Prostate gland (tissue), 2 donors: ENCODE data around the gene TRAPPC3L. TPM values are rescaled to one million over a fixed set of nuclear protein-coding genes. Genes with fewer than 3 reads are reported as not detected.
A peak's percentile ranks its signal among the peaks of the same experiment; 100 is the strongest.

Experiments
- DNase-seq: peaks from one replicate; pipeline ENCODE4 v3.0.0-alpha.2; 2019; ENCODE audit warnings: low spot score
- H3K27ac ChIP-seq, 2 donors: fragments of 200-600 bp; sonication (generic); 2 replicates each; pipeline ENCODE4 v1.5.1; 2017 to 2019
- H3K27me3 ChIP-seq: fragments of 200-600 bp; sonication (generic); replicated peaks from 2 replicates; pipeline ENCODE4 v1.5.1; 2019; ENCODE audit not compliant: insufficient read depth
- H3K36me3 ChIP-seq, 2 donors: fragments of 200-600 bp; sonication (generic); 1 replicate in 1 of 2; 2 replicates in 1 of 2; pipeline versions ENCODE4 v1.5.1 to v1.8.1; 2017 to 2019
- H3K4me1 ChIP-seq: fragments of 200-600 bp; sonication (generic); replicated peaks from 2 replicates; pipeline ENCODE4 v1.5.1; 2019
- H3K4me3 ChIP-seq, 2 donors: fragments of 200-600 bp; sonication (generic); 2 replicates each; pipeline ENCODE4 v1.5.1; 2017 to 2019
- H3K9me3 ChIP-seq: fragments of 200-600 bp; sonication (generic); 2 replicates; pipeline ENCODE4 v1.5.1; 2017
- CTCF ChIP-seq, 4 experiments: fragments of 200-600 bp in 2 of 4; fragments of 450-650 bp in 2 of 4; sonication (generic) in 2 of 4; IDR thresholded peaks; 1 replicate in 3 of 4; 2 replicates in 1 of 4; pipeline ENCODE4 v1.5.1; 2016 to 2019; ENCODE audit warnings: antibody characterized with exemption in 4 of 4, mild to moderate bottlenecking in 2 of 4, moderate library complexity in 2 of 4
- POLR2A ChIP-seq: fragments of 450-650 bp; IDR thresholded peaks from one replicate; pipeline ENCODE4 v1.6.1; 2016; ENCODE audit warnings: antibody characterized with exemption, mild to moderate bottlenecking
- POLR2AphosphoS5 ChIP-seq: sonication (generic); formaldehyde crosslinking; IDR thresholded peaks from one replicate; pipeline ENCODE4 v1.6.1; 2017; ENCODE audit warnings: antibody characterized with exemption
- WGBS: methylation state at CpG from one replicate; pipeline ENCODE4 v1.1.5; 2018; 5-methylcytosine and 5-hydroxymethylcytosine counted together
- intact Hi-C: fragments of 100-400 bp; cut with DNase I; formaldehyde crosslinking; loops from one replicate; pipeline ENCODE4 v1.14.2; 2022
- total RNA-seq, 2 donors: library from RNA; depleted of rRNA; stranded (reverse); fragments of >200 nt; gene quantifications; one replicate each; pipeline ENCODE4 v1.1.0, GENCODE V29; 2016

TRAPPC3L gene
- total RNA-seq, 2 donors from 2014 or later: not detected

- no peak overlapping the region for H3K27ac ChIP-seq
- TF ChIP-seq POLR2A: no peak
- TF ChIP-seq CTCF (IDR thresholded peaks at IDR 0.05): no peak
- no peak for TF ChIP-seq POLR2AphosphoS5
- 62% methylated on average over 42 of the region's 42 CpGs for WGBS
- intact Hi-C loops: loop anchor here (5.0 to 10.0 kb wide), 2 partner anchors 50 to 293 kb away; partner anchors contain the start of gene CALHM5
- no peaks in the 10 kb centered on the region for H3K9me3 ChIP-seq
- no peaks in the 10 kb centered on the region for H3K4me1 ChIP-seq
- H3K27me3 ChIP-seq: no peaks in the 10 kb centered on the region
- no peak for DNase-seq
- peak overlapping the region; percentile 14 to 19 for H3K4me3 ChIP-seq
- H3K36me3 ChIP-seq: no peaks in the 10 kb centered on the region
These were observed 19.7 kb upstream of the TRAPPC3L start for GRCh38 chr6:116564921-116565872.

DNA sequence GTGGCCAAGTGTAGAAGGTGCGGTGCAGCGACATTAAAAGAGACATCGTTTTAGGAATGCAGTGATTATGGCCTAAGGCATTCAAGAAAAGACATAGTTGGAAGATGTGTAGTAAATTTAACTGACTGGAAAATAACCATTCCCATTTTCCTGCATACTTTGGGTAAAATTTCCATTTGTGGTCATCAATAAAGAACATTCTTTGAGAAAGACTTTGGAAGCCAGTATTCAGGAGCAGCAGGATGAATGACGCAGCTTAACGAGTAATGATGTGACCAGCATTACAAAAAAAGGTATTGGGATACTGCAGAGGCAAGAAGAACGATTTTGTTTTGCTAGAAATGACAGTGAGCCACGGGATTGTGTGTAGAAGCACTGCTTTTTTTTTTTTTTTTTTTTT, 18.8 kb upstream of the TRAPPC3L start:
- no peaks in the 10 kb centered on the region for H3K9me3 ChIP-seq
- 75% methylated on average over 7 of the region's 7 CpGs for WGBS
- H3K36me3 ChIP-seq: no peaks in the 10 kb centered on the region
- no peaks in the 10 kb centered on the region for H3K27me3 ChIP-seq
- TF ChIP-seq POLR2A (no peak), POLR2AphosphoS5 (no peak), CTCF (IDR thresholded peaks at IDR 0.05) (no peak)
- H3K4me1 ChIP-seq: no peaks in the 10 kb centered on the region
- intact Hi-C loops: loop anchor here (10.0 kb wide), 1 partner anchor 50 kb away; the partner anchor contains the start of gene CALHM5
- H3K4me3 ChIP-seq: no peak overlapping the region
- no peak for DNase-seq
- no peak overlapping the region for H3K27ac ChIP-seq

GRCh38 chr6:116563830-116564229, 18.3 kb upstream of the TRAPPC3L start:
- TF ChIP-seq POLR2A (no peak), CTCF (IDR thresholded peaks at IDR 0.05) (no peak), POLR2AphosphoS5 (no peak)
- intact Hi-C loops: loop anchor here (10.0 kb wide), 1 partner anchor 49 kb away; the partner anchor contains the start of gene CALHM5
- 82% methylated on average over 9 of the region's 9 CpGs for WGBS

DNA sequence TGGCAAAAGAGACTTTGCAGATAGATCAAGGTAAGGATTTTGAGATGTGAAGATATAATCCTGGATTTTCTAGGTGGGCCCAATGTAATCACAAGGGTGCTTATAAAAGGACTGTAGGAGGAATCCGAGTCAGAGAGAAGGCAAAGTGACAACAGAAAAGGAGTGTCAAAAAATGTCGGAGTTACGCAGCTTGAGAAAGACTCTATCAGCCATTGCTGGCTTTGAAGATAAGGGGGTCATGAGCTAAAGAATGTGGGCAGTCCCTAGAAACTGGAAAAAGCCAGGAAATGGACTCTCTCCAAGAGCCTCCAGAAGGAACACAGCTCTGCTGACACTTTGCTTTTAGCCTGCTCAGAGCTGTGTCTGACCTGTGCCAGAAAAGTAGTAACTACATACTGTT, 17.1 kb upstream of the TRAPPC3L start:
- TF ChIP-seq POLR2A (no peak), CTCF (IDR thresholded peaks at IDR 0.05) (no peak), POLR2AphosphoS5 (no peak)
- H3K27ac ChIP-seq: no peak overlapping the region
- intact Hi-C loops: loop anchor here (10.0 kb wide), 1 partner anchor 48 kb away; the partner anchor contains the start of gene CALHM5
- no peaks in the 10 kb centered on the region for H3K36me3 ChIP-seq
- H3K4me1 ChIP-seq: no peaks in the 10 kb centered on the region
- no peak overlapping the region for H3K4me3 ChIP-seq
- H3K27me3 ChIP-seq: no peaks in the 10 kb centered on the region
- no peak for DNase-seq
- no peaks in the 10 kb centered on the region for H3K9me3 ChIP-seq
- 65% methylated on average over 3 of the region's 3 CpGs for WGBS

More at GRCh38 chr6:116563830-116564229, 18.3 kb upstream of the TRAPPC3L start:
- no peaks in the 10 kb centered on the region for H3K4me1 ChIP-seq
- H3K4me3 ChIP-seq: no peak overlapping the region
- no peaks in the 10 kb centered on the region for H3K9me3 ChIP-seq
- no peak for DNase-seq
- H3K36me3 ChIP-seq: no peaks in the 10 kb centered on the region
- H3K27ac ChIP-seq: no peak overlapping the region
- H3K27me3 ChIP-seq: no peaks in the 10 kb centered on the region
